ENCODE results near the gene SLC39A2. TPM values are rescaled to one million over a fixed set of nuclear protein-coding genes. Genes with fewer than 3 reads are reported as not detected.

Gene SLC39A2
- total and polyA plus RNA-seq, 2 donors from 2014 or later: not detected

Small RNA genes lying within 50 kb of the gene (microRNA-seq; reads per million reads assigned to microRNA genes)
- gene MIR6717: not detected

Other genes starting within 250 kb of the SLC39A2 start
- not detected for gene EDDM3B, start 230.9 kb upstream of the SLC39A2 start, total RNA-seq
- not detected for gene EDDM3B, start 230.9 kb upstream of the SLC39A2 start, polyA plus RNA-seq (ENCODE audit: insufficient read depth, low read depth, low replicate concordance)
- 15.4 TPM for gene RNASE6, start 218.0 kb upstream of the SLC39A2 start, total RNA-seq
- gene RNASE6, start 218.0 kb upstream of the SLC39A2 start, polyA plus RNA-seq (ENCODE audit: insufficient read depth, low read depth, low replicate concordance): 6.0 TPM
- gene RNASE1, start 196.4 kb upstream of the SLC39A2 start, total RNA-seq: 201 TPM
- 476 TPM for gene RNASE1, start 196.4 kb upstream of the SLC39A2 start, polyA plus RNA-seq (ENCODE audit: insufficient read depth, low read depth, low replicate concordance)
- gene RNASE3, start 107.9 kb upstream of the SLC39A2 start, total RNA-seq: 0.38 TPM
- not detected for gene RNASE3, start 107.9 kb upstream of the SLC39A2 start, polyA plus RNA-seq (ENCODE audit: insufficient read depth, low read depth, low replicate concordance)
- 4.3 TPM for gene RNASE2, start 43.8 kb upstream of the SLC39A2 start, total RNA-seq
- gene RNASE2, start 43.8 kb upstream of the SLC39A2 start, polyA plus RNA-seq (ENCODE audit: insufficient read depth, low read depth, low replicate concordance): 2.4 TPM
- gene METTL17, start 9.3 kb upstream of the SLC39A2 start, total RNA-seq: 53.2 TPM
- 68.6 TPM for gene METTL17, start 9.3 kb upstream of the SLC39A2 start, polyA plus RNA-seq (ENCODE audit: insufficient read depth, low read depth, low replicate concordance)
- 86.2 TPM for gene NDRG2, start 25.8 kb downstream of the SLC39A2 start, total RNA-seq
- 209 TPM for gene NDRG2, start 25.8 kb downstream of the SLC39A2 start, polyA plus RNA-seq (ENCODE audit: insufficient read depth, low read depth, low replicate concordance)
- not detected for gene TPPP2, start 30.9 kb downstream of the SLC39A2 start, total RNA-seq
- gene TPPP2, start 30.9 kb downstream of the SLC39A2 start, polyA plus RNA-seq (ENCODE audit: insufficient read depth, low read depth, low replicate concordance): 1.3 TPM
- gene RNASE13, start 35.5 kb downstream of the SLC39A2 start, total RNA-seq: not detected
- gene RNASE13, start 35.5 kb downstream of the SLC39A2 start, polyA plus RNA-seq (ENCODE audit: insufficient read depth, low read depth, low replicate concordance): not detected
- gene RNASE7, start 43.1 kb downstream of the SLC39A2 start, total RNA-seq: not detected
- not detected for gene RNASE7, start 43.1 kb downstream of the SLC39A2 start, polyA plus RNA-seq (ENCODE audit: insufficient read depth, low read depth, low replicate concordance)
- gene RNASE8, start 58.5 kb downstream of the SLC39A2 start, total RNA-seq: not detected
- gene RNASE8, start 58.5 kb downstream of the SLC39A2 start, polyA plus RNA-seq (ENCODE audit: insufficient read depth, low read depth, low replicate concordance): not detected
- gene ARHGEF40, start 71.0 kb downstream of the SLC39A2 start, total RNA-seq: 25.6 TPM
- 15.9 TPM for gene ARHGEF40, start 71.0 kb downstream of the SLC39A2 start, polyA plus RNA-seq (ENCODE audit: insufficient read depth, low read depth, low replicate concordance)
- gene ZNF219, start 99.4 kb downstream of the SLC39A2 start, total RNA-seq: 24.6 TPM
- gene ZNF219, start 99.4 kb downstream of the SLC39A2 start, polyA plus RNA-seq (ENCODE audit: insufficient read depth, low read depth, low replicate concordance): 12.6 TPM
- 0.41 TPM for gene TMEM253, start 101.8 kb downstream of the SLC39A2 start, total RNA-seq
- 0.43 TPM for gene TMEM253, start 101.8 kb downstream of the SLC39A2 start, polyA plus RNA-seq (ENCODE audit: insufficient read depth, low read depth, low replicate concordance)
- gene OR5AU1, start 156.8 kb downstream of the SLC39A2 start, total RNA-seq: not detected
- not detected for gene OR5AU1, start 156.8 kb downstream of the SLC39A2 start, polyA plus RNA-seq (ENCODE audit: insufficient read depth, low read depth, low replicate concordance)